ENCODE results near the gene CENPT. TPM values are rescaled to one million over a fixed set of nuclear protein-coding genes. Genes with fewer than 3 reads are reported as not detected.
"Not testable (repeated sequence)": the region's sequence is repeated elsewhere in the genome, so short reads cannot be mapped to it uniquely, and the experiment has no call there.

CENPT gene
- polyA plus RNA-seq, 1 donor = 32.1 TPM

- DNase-seq (ENCODE audit: low read depth) = no peak
Observed at GRCh38 chr16:67848118-67848517, 625 bp upstream of the CENPT start.

- peak; percentile 72 for DNase-seq (ENCODE audit: low read depth)
Observed at GRCh38 chr16:67846320-67847063, 1.0 kb downstream of the CENPT start, which contains the start of gene NUTF2. Gene NUTF2, plus strand, starts transcription at chr16:67846933. Its CDS starts 18,198 bp downstream, at chr16:67865131.

- DNase-seq (ENCODE audit: low read depth) = no peak
Observed at GRCh38 chr16:67846063-67846319, 1.5 kb downstream of the CENPT start.

- no peak for DNase-seq (ENCODE audit: low read depth)
Observed at GRCh38 chr16:67845291-67846062, 2.0 kb downstream of the CENPT start.

GRCh38 chr16:67844497-67844896, 3.0 kb downstream of the CENPT start:
- no peak for DNase-seq (ENCODE audit: low read depth)

- DNase-seq (ENCODE audit: low read depth) = no peak
Observed at GRCh38 chr16:67843343-67843765, 4.1 kb downstream of the CENPT start.

- no peak for DNase-seq (ENCODE audit: low read depth)
Observed at GRCh38 chr16:67842509-67843342, 4.8 kb downstream of the CENPT start.

GRCh38 chr16:67841816-67842508, 5.5 kb downstream of the CENPT start, which contains the start of gene THAP11:
Gene THAP11, plus strand, starts transcription at chr16:67842320. Its CDS starts 235 bp downstream, at chr16:67842555.
- DNase-seq (ENCODE audit: low read depth) = peak; percentile 90

GRCh38 chr16:67841198-67841815, 6.2 kb downstream of the CENPT start:
- DNase-seq (ENCODE audit: low read depth) = no peak

GRCh38 chr16:67837811-67838210, 9.7 kb downstream of the CENPT start:
- DNase-seq (ENCODE audit: low read depth) = no peak

GRCh38 chr16:67837190-67837589, 10.3 kb downstream of the CENPT start:
- not testable (repeated sequence) for DNase-seq (ENCODE audit: low read depth)

- no peak for DNase-seq (ENCODE audit: low read depth)
Observed at GRCh38 chr16:67834242-67834614, 13.3 kb downstream of the CENPT start.

- DNase-seq (ENCODE audit: low read depth) = peak; percentile 90
Observed at GRCh38 chr16:67833415-67834241, 13.9 kb downstream of the CENPT start.

GRCh38 chr16:67833030-67833414, 14.5 kb downstream of the CENPT start:
- no peak for DNase-seq (ENCODE audit: low read depth)

- DNase-seq (ENCODE audit: low read depth) = no peak
Observed at GRCh38 chr16:67828651-67829050, 18.8 kb downstream of the CENPT start.

- no peak for DNase-seq (ENCODE audit: low read depth)
Observed at GRCh38 chr16:67825906-67826305, 21.6 kb downstream of the CENPT start.

GRCh38 chr16:67825119-67825518, 22.4 kb downstream of the CENPT start:
- DNase-seq (ENCODE audit: low read depth) = no peak

- DNase-seq (ENCODE audit: low read depth) = no peak
Observed at GRCh38 chr16:67822511-67822910, 25.0 kb downstream of the CENPT start.

- no peak for DNase-seq (ENCODE audit: low read depth)
Observed at GRCh38 chr16:67820608-67821259, 26.8 kb downstream of the CENPT start.

GRCh38 chr16:67814567-67814966, 32.9 kb downstream of the CENPT start:
- no peak for DNase-seq (ENCODE audit: low read depth)
